ENCODE measurements around the gene B3GNT2.

DNA sequence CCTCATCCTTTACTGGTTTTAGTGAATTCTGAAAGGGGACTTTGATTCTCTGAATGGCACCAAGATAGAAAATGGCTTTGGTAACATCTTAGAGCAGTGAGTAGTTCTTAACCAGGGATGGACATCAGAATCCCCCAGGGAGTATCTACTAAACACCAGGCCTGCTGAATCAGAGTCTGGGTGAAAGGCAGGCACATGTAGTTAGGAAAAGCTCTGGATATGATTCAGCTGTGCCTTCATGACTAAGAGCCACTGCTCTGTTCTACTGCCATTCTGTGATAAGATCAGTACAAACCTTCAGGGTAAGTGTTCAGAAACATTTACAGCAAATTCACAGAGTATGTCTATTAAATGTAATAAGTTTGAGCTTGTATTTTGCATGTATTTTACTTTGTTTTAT, 46.2 kb upstream of the B3GNT2 start:
- TF ChIP-seq CTCF (IDR thresholded peaks at IDR 0.05) (no peak), POLR2A (IDR thresholded peaks at IDR 0.05) (no peak)
